Nucleus accumbens (tissue), 56 donors: Measurements from ENCODE around the gene TMEM250.
A peak's percentile ranks its signal among the peaks of the same experiment; 100 is the strongest.

Experiments used
- DNase-seq, 56 donors: peaks; one replicate each; lab custom pipeline; 2025; lab: John Stamatoyannopoulos, UW

The TMEM250 gene

DNA sequence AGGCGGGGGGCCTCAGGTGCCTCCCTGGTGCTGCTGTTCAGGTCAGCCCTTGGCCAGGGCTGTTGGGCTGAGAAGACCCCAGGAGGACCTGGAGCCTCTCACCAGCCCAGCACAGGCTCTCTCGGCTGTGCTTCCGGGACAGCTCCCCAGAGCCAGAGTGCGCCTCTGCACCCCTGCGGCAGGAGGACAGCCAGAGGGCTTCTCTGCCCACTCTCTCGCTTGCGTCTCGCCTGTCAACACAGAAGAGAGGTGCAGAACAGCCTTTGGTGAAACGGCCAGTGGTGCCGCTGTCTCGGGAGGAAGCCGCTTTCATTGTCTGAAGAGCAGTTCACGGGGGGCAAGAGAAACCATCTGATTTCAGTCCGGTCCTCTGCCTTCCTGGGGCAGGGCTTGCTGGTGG, 19.8 kb downstream of the TMEM250 start:
- no peak for DNase-seq

DNA sequence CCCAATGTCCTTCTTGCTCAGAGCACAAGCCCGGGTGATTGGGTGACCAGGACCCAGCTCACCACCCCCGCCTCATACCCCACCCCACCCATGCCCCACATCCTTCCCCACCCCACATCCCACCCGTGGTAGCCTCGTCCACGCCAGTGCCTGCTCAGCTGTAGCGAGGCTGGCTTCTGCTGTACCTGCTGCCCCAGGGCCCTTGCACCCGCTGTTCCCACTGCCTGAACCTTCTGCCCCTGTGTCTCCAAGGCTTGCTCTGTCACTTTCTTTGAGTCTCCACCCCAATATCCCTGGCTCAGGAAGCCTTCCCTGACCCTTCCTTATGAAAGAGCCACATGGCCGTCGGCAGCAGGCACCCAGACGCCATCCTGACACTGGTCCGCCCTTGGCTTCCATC, 20.5 kb downstream of the TMEM250 start:
- DNase-seq = no peak

DNA sequence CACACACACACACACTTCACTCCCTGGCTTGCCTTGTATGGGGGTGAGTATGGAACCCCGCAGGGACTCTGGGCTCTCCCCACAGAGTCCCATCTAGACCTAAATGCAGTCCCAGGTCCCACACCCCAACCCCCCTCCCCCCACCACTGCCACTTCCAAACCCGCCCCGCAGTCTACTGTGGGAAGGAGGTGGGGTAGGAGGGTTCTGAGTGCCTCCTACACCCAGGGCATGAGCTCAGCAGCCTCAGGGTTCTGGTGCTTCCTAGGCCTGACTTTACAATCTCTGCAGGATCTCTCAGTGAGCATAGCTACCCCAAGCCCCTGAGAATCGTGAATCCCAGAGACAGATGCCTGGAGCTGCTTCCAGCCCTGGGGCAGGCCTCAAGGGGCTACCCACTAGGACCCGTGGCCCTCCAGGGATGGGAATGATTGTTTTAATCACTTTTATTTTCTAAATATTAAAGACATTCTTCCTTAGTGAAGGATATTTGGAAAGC, 22.1 kb downstream of the TMEM250 start:
- no peak for DNase-seq

DNA sequence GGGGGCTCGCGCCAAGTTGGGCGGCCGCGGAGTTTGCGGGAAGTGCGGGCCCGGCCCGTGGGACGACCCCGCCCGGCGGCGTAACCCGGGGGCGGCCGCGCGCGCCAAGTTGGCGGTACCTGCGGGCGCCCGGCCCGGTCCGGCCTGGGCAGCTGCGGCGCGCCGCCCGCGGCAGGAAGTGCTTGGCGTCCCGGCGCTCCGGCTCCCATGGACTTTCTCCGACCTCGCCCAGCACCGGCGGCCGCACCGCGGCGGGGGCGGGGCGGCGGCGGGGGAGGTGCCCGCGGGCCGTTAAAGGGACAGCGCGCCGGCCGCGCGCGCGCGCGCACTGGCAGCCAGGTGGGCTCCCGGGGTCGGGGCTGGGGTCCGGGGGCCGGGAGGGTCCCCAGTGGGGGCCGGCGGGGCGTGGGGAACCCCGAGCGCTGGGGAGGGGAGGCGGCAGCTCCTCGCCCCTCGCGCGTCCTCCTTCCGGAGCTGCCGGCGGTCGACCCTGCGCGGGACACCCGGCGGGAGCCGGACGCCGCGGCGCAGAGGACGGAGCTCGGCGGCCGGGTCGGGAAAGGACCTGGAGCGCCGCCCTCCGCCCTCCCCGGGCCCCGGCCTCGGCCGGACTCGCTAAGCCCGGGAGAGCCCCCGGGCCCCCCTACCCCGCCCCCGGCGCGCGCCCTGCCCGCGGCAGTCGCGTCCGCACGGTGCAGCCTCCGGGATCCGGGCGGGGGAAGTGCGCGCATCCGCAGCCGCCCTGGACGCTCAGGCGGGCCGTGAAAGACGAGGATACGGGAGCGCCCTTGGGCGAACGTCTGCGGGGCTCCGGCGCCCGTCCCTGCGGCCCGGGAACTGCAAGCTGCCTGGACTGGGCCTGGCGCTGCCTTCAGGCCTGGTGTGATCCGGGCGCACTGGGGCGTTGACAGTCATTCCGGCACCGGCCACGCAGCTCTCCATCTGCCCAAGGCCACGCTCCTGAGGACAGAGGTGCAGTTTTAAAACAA, 23.3 kb downstream of the TMEM250 start, which contains the start of gene NACC2:
Gene NACC2 (minus strand): TSS at position 220 of the 989 bp plus-strand sequence. CDS start 44,768 bp downstream, outside the sequence.
- DNase-seq = peak in 13 of 56 donors; percentile 27 to 65 (median 34)

DNA sequence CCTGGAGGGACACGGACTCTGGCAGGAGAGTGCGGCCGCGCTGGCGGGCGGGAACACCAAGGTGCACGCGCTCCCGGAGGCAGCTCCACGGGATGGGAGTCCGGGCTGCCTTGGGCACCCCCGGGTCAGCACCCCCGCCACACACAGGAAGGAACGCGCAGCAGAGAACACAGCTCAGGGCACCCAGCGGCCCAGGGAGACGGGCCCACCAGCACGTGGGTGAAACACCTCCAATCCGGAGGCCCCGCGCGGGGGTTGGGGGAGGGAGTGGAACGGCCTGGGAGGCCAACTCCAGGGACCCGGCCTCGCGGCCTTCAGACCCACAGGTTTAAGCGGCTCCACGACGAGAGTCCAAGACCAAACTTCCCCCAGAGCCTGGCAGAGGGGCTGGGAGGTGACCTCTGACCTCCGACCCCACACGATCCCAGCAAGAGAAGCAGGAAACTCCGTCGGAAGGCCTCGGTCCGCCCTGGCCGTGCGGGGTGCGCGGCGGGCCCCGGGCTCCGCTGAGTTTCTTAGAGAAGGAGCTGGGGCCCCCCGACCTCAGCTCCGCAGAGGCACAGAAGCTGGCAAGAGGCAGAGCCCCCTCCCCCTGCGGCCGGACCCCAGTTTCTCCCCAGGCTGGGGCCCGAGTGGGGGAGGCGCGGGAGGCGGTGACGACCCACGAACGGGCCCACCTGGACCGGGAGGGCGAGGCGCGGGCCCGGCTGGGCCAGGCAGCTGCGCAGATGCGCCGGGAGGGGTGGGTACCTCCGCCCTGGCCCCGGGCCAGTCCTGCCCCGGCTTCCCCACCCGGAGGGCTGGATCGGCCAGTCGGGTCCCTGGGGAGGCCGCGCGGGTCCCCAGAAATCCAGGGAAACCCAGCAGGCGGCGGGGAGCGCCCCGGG, 24.4 kb downstream of the TMEM250 start:
- DNase-seq = peak in 7 of 56 donors; percentile 17 to 64 (median 25)

DNA sequence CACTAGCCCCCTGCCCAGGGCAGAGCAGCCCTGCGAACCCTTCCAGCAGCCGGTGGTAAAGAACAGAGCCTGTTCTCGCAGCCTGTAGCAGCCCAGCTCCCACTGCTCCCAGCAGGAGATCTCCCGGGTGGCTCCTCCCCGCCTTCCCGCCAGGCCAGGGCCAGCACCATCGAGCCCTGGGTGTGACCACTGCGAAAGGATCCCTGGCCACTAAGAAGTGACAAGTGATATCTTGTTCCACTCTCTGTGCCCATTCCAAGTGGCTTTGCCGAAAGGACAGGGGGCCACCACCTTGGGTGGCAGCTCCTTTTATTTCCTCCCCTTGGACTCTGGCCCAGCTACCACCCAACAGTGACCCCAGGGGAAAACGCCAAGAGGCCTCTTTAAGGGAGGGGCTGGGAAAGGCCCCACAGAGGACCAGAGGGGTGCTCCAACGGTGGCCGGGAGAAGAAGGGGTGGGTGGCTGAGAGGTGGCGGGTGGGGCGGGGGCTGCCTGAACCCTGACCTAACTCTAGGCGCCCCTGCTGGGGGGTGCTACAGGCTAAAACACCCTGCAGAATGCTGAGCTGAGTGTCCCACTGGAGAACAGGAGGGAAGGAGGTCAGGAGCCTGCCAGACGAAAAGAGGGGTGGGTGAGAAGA, 25.2 kb downstream of the TMEM250 start:
- no peak for DNase-seq

DNA sequence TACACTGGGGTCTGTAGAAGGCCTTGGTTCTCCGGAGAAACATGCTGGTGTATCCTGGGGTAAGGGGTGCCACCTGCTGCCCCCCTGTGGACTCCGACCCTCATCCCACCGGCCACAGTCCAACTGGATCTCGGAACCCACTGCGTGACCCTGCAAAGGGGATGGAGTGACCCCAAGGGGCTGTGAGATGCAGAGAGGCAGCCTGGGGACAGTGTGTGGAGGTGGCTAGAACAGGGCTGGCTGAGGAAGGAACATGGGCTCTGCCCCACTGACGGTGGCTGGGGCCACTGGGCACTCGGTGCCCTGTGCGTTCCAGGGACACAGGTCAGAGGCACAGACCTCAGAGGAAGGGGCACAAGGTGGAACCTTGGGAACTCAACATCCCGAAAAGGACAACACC, 25.9 kb downstream of the TMEM250 start:
- DNase-seq = no peak

DNA sequence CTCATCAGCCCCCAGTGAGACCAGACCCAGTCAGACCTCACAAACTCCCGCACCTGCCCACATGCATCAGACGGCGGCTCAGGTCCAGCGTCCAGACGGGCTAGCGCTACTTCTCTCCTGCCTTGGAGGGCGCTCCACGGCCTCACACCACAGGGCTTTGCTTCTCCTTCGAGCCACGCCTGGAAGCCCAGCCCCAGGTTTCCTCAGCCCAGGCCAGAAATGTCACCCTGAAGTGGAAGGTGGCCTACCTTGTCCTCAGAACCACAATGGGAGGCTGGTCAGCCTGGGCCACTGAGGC, 26.4 kb downstream of the TMEM250 start:
- no peak for DNase-seq

DNA sequence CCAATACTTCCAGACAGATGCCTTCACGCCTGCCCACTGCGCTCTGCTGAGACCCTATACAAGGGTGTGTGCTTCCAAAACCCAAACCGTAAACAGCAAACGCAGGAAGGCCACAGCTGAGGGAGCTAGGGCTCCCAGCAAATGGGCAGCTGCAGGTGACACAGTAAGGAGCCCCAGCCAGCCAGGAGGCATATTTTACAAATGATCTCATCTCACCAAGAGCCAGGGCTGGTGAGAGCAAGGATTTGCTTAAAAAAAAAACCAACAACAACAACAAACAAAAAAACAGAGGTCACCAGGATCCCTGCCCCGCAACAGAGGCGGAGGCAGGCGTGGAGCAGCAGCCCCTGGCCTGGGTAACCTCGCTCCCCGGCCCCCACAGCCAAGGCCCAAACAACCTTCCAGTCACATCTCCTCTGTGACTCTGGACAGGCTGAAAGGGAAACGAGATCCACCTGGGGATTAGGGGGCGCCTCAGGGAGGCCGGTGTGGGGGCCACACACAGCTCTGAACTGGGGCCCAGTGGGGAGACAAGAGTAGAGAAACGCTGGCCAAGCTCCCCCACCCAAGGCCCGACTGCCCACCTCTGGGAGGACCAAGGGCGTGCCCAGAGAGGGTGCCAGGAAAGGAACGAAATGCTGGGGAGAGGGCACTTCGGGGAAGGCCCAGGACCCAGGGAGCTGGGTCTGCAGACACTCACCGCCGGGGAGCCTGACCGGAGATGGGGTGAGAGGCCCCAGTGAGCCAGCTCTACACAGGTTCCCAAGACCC, 26.9 kb downstream of the TMEM250 start:
- no peak for DNase-seq

DNA sequence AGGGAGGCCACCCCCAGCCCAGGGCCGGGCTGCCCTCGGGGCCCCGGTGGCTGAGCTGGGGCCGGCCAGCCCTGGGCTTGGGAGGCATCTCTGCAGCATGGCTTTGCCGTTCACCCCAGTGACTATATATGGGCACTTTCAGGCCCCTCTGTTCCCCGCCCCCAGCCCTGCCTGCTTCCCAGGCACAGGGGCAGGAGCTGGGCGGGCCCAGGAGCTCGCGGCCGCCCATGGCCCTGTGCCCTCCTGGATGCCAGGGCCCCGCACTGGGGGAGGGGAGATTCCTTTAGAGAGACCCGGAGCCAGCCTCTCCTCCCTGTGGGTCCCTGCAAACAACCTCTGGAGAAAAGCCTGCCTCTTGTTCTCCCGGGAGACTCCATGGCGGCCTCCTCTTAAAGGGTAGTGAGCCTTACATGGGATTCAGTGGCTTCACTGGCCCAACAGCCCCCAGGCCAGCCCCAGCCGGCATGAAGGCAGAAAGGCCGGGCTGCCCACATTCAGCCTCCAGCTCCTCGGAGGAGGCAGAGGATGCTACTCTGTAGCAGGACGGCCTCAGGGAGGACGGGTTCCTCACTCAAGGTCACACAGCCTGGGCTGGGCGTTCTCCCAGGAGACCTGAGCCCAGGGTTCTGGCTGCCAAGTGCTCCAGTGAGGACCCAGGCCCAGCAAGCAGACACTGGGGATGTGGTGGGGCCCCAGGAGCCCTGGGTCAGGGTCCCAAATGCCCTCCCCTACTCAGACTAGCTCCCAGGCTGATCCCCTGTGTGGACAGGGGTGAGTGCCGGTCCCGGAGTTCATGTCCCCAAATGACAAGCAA, 27.7 kb downstream of the TMEM250 start:
- DNase-seq = peak in 1 of 56 donors; percentile 55

DNA sequence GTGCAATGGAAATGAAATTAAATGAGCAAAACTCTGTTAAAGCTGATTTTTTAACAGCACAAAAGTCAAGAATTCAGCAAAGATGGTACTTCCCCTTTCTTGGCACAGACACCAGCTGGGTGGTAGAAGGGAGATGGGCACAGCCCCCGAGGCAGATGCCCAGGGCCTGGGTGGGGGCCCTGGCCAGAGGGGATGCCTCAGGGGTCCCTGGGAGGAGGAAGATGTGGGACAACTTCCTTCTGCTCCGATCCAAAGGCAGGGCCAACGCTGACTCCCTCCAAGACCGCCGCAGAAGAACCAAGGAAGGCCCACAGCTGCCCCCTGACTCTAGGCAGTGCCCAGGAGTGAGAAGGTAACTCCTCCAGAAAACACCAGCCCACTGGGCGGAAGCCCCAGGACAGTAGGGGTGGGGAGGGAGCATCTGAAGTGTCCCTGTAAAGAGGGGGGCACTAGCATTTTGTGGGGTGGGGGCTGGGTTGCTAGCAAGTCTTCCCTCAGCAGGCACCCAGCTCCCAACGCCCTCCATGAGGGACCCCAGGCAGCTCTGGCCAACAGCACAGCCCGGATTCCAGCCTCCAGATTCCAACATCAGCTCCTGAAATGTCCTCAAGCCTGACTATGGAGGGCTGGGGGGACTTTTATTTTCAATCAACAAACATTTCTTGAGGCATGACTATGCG, 28.5 kb downstream of the TMEM250 start:
- DNase-seq = no peak

DNA sequence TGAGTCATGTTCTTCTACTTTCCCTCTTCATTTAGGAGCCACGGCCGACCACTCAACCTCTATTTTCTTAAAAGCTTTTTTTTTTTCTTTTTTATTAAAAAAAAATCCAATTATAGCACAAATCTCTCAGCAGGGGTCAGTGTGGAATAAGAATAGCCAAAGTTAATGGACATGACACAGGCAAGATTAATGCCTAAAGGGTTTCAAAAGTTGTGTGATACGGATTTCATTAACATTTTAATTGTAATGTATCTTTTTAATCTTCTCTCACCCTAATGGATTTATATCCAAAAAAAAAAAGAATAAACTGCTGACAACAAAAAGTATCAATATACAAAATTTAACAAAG, 29.0 kb downstream of the TMEM250 start:
- DNase-seq = no peak

DNA sequence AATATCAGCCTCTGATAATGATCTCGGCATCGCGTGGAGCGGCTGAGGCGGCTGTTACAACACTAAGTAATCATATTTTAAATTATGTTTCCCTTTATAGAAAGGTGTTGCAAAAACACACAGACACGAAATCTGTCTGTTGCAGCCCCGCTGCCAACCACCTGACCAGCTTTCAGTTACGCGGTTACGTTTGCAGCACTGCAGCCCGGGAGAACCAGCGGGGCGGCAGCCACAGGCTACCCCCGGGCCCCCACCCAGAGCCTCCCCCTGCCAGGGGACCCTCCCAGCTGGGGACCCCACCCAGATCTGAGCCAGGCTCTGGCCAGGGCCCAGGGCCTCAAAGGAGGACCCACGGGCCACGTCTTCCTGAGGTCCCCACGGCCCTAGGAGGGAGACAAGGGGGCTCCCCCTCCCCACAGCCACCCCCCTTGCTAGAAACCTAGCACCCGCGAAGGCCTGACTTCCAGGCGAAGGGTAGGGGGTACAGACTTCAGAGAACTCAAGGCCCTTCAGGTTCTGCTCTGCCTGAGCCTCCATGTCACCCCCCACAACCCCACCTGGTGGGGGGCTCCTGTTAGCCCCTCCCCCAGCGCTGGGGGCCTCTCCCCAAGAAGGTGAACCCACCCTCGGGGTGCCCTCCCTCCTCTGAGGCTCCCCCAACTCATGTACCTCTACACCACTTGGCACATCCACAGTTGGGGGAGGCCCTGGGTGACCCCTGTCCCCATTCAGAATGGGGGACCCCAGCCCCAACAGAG, 29.6 kb downstream of the TMEM250 start:
- DNase-seq = peak in 2 of 56 donors; percentile 26 to 35

DNA sequence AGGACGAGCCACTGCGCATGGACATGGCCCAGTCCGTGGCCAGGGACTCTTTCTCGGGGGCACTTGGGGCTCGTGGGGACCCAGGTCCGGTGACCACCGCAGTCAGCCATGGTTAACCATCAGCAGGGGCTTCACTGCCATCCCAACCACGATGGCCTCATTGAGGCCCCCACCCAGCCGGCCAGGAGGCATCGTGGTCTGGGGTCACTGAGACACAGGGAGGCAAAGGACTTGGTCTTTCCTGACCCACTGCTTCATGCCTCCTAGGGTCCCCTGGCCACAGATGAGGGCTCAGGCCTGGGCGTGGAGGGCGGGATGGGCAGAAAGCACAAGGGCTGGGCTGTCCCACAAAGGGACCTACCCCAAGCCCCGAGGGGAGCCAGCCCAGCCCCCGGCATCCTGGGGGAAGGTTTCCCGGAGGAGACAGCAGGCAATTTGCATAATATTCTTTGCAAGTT, 30.2 kb downstream of the TMEM250 start:
- DNase-seq = no peak

DNA sequence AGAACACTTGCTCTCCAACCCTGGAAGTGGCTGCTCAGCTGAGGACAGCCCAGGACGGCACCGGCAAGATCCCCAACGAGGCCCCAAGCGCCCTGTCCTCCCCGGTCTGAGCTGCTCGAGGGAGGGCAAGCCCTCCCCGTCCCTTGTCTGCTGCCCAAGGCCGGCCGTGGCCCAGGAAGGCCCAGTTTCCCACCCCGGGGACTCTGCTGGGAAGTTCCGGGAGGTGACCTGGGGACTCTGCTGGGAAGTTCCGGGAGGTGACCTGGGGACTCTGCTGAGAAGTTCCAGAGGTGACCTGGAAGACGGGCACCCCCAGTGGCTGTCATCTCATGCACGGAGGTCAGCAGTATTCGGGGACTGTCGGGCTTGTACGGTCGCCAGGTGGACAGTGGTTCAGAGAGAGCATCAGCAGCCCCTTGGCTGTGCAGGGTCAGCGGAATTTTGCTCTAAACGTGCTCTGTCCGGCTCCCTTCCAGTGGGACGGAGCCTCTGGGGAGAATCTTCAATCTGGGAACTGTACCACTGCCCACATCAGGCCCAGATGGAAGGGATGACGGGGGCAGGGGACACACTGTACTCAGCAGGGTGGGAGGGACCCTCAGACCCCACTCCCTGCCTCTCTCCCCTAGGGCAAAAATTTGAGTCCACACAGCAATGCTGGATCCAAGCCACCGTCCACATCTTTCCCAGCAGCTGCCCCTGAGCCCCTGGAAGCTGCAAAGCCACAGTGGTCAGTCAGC, 30.8 kb downstream of the TMEM250 start:
- DNase-seq = no peak

DNA sequence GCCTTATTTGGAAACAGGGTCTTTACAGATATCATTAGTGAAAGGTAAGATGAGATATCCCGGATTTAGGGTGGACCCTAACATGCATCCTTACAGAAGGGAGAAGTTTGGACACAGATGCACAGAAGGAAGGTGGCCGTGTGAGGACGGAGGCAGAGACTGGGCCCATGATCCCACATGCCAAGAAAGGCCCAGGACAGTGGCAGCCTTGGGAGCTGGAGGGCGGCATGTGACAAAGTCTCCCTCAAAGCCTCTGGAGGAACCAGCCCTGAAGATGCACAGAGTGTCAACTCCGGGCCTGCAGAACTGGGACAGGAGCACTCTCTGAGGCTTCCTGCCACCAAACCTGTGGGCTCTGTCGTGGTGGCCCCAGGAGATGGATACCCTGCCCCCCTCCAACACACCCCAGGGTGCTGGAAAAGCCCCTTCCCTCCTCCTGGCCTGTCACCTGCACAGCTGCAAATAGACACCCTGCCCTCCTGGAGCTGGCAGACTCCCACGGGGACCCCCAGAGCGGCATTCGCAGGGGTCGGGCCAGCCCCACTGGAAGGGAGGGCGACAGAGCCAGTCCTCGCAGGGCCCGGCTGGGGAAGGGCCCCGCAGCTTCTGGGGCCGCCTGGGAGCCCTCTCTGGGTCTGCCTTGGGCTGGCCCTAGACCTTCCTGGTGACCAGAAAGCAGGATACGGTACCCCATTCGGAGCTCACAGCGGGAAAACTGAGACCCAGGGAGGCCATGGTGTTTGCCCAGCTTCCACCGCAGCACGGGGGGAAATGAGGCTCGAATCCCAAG, 31.5 kb downstream of the TMEM250 start:
- DNase-seq = no peak
